Suprapubic skin (tissue), 3 donors: ENCODE results near the gene COL4A4.

Experiments used
- CTCF ChIP-seq, 2 donors: fragments of 200-600 bp in 1 of 2; fragments of 450-650 bp in 1 of 2; sonication (generic) in 1 of 2; IDR thresholded peaks; one replicate each; pipeline ENCODE4 v1.5.1; 2016 to 2019; ENCODE audit warnings: antibody characterized with exemption in 2 of 2, mild to moderate bottlenecking in 1 of 2, moderate library complexity in 1 of 2
- EP300 ChIP-seq: sonication (generic); formaldehyde crosslinking; IDR thresholded peaks from one replicate; pipeline ENCODE4 v1.6.1; 2017; ENCODE audit warnings: antibody characterized with exemption

- TF ChIP-seq CTCF (IDR thresholded peaks at IDR 0.05) = no peak
- no peak for TF ChIP-seq EP300
Measured at GRCh38 chr2:226969417-226970080, 194.5 kb downstream of the COL4A4 start.
